ENCODE data around the gene SMARCC1.
A peak's percentile ranks its signal among the peaks of the same experiment; 100 is the strongest.

Gene SMARCC1

DNA sequence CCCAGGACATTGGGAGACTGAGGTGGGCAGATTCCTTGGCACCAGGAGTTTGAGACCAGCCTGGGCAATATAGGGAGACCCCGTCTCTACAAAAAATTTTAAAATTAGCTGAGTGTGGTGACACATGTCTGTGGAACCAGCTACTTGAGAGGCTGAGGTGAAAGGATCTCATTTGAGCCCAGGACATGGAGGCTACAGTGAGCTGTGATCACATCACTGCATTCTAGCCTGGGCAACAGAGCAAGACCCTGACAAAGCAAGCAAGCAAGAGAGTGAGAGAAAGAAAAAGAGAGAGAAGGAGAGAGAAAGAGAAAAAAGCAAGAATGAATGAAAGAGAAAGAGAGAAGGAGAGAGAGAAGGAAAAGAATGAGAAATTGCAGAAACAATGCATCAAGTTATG is 150.9 kb downstream of the SMARCC1 start:
- DNase-seq (ENCODE audit: low spot score): no peak

DNA sequence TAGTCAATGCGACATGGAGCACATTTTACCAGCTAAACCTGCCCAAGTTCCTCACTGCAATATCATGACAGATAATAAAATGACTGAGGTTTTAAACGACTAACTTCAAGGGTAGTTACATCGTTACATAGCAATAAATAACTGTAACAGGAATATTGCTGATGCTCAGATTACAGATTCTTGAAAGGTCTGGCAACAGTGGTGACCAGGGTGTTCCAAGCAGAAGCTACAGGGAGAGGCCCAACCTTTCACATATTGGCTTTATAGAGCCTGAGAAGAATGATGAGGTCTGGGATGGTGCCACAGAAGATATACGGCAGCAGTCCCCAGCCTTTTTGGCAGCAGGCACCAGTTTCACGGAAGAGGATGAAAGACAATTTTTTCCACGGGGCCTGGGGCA is 151.9 kb downstream of the SMARCC1 start:
- no peak for DNase-seq (ENCODE audit: low spot score)

DNA sequence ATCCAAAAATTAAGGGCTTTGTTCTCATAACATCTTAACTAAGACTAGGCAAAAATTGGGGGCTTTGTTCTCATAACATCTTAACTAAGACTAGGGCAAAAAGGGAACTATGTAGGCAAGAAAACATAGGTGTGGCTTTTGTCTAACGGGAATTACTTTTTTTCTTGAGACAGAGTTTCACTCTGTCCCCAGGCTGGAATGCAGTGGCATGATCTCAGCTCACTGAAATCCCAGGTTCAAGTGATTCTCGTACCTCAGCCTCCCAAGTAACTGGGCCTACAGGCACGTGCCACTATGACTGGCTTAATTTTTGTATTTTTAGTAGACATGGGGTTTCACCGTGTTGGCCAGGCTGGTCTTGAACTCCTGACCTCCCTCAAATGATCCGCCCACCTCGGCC is 153.3 kb downstream of the SMARCC1 start:
- DNase-seq (ENCODE audit: low spot score): no peak

DNA sequence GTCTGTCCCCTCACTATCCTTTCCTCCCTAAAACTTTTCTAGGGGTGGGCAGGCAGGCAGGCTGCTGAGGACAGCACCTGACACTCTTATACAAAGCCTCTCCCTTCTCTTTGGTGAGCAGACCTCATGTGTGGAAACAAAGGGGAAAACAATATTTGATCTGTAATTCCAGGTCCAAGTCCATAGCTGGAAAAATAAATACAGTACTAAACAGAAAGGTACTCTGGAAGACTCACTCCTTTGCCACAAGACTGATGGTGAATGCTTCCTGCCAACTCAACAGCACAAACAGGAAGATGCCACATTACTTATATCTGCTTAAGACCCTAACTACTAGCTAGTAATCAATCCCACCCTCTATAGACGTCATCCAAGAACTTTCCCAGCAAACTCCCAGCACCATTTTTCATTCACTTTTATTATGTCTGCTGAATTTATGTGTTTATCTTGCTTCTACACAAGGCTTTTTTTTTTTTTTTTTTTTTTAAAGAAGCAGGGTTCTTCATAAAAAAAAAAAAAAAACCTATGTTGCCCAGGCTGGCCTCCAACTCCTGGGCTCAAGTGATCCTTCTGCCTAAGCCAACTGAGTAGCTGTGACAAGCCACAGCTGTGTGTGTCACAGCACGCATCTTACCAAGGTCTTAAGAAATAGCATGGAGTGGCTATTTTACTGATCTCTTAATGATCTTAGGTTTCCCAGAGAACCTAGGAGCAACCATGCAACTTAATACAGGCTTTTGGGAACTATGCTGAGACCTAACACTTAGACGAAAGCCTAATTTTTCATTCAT is 158.8 kb downstream of the SMARCC1 start:
- no peak for DNase-seq (ENCODE audit: low spot score)

DNA sequence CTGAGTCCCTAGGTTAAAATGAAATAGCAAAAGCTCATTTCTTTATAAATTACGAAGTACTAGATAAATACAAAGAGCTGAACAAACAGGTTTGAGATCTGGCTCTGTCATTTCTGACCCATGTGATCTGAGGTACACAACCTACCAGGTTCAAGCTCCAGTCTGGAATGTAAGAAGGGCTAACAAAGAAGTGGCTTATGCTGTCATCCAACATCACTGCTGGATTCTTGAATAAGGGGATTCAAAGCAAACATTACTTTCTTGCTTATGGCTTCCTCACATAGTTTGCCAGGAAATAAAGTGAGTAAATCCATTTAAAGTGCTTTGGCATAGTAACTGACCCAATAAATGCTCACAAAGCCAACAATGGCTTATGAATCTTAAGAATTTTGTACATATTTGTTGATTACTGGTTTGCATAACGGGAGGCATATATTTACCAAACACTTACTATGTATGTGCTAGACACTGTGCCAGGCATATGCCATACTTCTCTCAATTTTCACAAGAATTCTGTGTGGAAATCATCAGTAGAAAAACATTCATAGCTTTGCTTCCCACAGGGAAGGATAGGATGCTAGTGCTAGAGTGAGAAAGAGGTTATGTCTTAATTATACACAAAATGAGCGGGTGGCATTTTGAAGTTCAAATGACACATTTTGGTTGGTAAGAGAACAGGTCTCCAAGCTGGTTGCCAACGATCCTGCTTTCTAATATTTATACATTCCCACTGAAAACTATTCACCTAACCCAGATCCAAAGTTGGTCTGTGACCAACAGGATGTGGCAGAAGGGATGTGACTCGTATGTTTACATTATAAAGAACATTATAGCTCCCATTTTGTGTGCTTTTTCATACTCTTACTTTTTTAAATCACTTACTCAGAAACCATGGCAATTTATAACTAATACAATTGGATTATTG is 164.3 kb downstream of the SMARCC1 start:
- DNase-seq (ENCODE audit: low spot score): peak; percentile 28

DNA sequence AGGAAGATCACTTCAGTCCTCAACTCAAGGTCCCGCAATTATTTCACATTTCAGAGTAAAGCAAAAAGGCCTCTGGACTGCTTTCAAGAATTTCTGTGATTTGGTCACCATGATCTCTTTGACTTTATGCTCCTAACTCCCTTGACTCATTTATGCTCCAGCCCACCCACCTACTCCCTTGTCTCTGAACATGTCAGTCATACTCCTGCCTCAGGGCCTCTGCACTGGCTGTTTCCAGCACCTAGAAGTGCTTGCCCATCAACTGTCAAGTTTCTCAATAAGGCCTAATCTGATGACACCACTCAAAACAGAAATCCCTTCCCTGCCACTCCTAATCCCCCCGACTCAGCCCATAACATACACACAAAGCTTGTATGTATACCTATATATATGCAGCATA is 166.9 kb downstream of the SMARCC1 start:
- no peak for DNase-seq (ENCODE audit: low spot score)

DNA sequence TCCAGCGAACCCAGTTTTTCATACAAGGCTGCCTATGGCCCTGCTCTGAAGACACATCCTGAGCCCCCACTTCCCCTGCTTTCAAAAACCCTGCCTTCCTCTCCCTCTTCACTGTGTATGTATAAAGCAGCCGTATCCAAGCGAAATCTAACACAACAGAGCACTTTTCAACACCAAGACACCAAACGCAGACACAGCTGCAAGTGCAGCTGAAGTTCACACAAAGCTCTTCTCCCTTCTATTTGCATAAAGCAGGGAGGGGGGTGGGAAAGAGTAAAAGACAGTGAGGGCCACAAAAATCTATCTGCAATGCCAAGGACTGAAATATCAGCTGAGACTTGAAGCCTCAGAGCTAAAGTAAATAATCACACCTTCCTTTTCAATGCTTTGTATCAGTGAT is 168.0 kb downstream of the SMARCC1 start:
- DNase-seq (ENCODE audit: low spot score): no peak

DNA sequence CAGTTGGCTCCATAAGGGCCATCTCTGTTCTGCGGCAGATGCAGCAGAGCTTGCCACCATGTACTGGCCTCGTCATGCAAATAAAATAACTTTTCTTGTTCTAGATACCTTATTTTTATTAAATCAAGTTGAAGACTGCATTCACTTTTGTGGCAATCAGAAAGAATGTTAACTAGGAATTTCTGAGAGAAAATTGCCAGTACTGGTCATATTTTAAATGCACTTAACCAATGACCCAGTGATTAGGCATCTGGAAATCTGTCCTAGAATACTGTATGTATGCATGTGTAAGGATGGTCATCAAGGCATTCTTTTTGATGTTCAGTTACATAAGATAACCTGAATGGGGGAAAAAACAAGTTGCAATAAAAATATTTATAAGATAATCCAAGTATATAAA is 168.8 kb downstream of the SMARCC1 start:
- no peak for DNase-seq (ENCODE audit: low spot score)

DNA sequence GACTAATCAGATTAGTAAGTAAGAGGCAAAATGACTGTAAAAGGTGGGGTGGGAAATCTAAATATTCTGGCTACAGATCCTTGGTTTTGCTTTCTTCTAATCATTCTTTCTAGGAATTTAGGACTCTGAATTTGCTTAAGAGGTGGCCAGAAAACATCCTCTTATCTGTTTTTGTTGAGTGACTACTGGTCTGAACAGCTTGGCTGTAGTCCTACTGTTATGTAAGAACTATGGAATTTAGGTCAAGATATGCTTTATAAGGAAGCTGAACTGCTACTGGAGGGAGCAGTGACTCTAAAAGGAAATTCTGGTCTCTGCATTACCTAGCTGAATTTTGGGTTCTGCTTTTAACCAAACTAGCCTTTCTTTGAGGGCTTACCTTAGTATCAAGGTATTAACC is 169.5 kb downstream of the SMARCC1 start:
- no peak for DNase-seq (ENCODE audit: low spot score)

DNA sequence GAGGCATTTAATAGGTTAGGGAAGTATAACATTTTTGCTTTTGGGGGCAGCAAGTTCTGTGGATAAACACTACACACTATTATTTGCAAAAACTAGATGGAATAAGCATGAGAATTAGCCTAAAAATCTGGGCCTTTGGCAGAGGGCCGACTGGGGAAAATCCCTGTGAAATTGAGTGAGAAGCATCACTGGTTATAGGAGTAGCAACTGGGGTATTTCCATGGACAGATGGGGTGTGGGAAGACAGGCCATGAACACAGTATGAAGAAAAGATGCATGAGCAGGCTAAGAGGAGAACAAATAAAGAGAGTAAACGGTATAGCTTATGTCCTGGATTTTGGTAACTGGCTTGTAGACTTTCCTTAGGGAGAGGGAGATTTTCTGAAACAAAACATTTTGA is 170.1 kb downstream of the SMARCC1 start:
- DNase-seq (ENCODE audit: low spot score): no peak

DNA sequence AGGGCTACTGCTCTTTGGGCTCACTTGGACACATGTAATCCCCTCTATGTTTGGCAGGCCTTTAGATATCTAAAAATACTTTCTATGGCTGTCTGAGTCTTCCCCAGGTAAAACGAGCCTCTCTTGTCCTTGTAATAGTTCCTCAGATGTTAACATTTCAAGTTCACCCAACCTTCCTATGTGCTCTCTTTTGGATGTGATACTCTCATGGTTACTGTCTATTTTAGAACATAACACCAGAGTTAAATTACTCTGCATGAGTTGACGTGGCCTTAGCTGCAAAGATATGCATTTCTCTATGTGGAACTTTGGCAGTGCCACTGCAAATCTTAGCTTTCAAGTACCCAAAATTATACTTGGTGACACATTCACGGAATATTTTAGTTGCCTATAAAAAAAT is 171.1 kb downstream of the SMARCC1 start:
- no peak for DNase-seq (ENCODE audit: low spot score)

DNA sequence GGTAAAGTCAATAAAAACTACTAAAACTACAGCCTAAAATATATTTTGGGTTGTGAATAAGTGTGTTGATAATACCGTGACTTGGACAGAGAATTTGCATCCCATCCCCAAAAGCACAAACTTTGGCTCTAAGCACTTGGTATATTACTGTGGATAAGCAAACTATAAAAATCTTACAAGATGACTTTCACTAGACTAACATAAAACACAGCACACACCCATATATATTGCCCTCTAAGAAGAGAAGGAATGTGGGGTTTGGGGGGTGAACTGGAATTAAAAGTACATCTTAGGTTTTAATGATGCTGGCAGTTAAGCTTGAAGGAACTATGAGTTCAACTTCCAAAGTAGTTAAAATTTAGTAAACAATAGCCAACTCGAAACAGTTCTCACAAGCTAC is 174.4 kb downstream of the SMARCC1 start:
- DNase-seq (ENCODE audit: low spot score): no peak

DNA sequence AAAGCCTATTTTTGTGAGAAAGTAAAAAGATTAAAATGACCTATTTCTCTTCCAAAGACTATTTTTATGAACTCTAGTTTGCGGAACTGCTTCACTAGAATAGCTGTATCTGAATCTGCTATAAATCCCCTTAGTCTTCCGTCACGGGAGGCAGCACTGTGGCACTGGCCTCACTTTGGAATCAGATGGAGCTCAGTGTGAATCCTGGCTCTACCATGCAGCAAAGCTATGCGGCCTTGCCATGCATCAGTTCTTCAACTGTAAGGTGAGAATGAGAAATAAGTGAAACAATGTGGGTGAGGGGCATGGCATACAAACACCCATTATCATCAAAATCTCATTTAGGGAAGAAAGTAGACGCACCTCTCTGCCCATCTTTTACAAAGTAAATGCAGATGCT is 175.5 kb downstream of the SMARCC1 start:
- DNase-seq (ENCODE audit: low spot score): no peak

DNA sequence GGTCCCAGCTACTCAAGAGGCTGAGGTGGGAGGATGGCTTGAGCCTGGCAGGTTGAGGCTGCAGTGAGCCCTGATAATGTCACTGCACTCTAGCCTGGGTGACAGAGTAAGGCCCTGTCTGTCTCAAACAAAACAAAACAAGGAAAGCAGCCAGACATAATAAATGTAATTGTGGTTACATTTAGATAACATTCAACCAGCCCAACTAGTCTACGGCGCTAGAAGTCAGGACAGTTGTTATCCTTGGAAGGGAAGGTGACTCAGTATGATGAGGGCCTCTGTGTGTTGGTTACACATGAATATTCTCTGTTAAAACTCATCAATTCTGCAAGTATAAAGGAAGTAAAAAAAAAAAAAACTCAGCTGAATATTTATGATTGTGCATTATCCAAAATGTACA is 176.0 kb downstream of the SMARCC1 start:
- DNase-seq (ENCODE audit: low spot score): no peak

DNA sequence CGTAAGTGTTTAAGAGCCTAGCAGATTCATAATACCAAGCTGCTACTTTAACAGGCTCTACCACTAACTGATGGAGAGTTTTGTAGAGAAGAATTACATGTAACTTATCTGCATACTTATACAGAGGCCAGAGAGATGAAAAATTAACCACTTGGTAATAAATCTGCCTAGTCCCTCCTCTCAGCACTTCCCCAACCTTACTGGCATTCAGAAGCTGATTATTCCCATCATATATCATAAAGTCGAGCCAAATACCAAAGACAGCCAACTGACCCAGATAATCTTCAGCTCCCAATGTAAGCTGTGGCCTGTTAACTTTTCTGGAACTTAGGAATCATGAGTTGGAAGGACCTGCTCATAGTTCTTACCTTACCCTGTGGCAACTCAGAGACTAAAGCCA is 177.5 kb downstream of the SMARCC1 start:
- no peak for DNase-seq (ENCODE audit: low spot score)

DNA sequence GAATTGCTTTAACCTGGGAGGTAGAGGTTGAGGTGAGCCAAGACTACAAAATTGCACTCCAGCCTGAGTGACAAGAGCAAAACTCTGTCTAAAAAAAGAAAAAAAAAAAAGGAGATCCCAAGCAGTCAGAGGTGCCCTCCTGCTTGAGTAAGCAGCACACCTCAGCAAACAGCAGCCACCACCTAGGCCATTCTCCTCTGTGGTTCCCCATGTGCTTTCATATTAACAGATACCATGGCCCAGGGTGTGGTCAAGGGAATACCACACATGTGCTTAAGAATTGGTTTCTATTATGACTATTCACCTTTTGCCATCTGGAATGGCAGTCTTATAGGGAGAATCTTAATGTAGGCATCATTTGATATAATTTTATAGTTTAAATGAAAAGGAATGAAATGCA is 178.4 kb downstream of the SMARCC1 start:
- DNase-seq (ENCODE audit: low spot score): no peak

DNA sequence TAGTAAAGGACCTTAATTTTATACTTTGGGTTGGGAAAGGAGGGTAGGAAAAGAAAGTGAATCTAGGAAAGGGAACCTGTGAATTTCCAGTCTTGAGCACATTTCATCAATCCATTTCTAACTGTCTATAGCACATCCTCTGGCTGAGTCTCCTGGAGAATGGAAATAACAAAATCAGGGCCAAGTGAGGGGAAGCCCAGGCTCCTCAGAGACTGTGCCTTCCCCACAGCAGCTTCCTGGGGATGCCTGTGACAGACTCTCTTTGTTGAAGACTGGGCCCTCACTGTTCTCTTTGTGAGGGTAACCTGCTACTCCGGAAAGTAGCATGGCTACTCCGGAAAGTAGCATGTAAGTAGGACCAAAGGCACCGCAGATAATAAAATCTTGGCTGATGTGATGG is 180.4 kb downstream of the SMARCC1 start:
- peak; percentile 88 for DNase-seq (ENCODE audit: low spot score)

DNA sequence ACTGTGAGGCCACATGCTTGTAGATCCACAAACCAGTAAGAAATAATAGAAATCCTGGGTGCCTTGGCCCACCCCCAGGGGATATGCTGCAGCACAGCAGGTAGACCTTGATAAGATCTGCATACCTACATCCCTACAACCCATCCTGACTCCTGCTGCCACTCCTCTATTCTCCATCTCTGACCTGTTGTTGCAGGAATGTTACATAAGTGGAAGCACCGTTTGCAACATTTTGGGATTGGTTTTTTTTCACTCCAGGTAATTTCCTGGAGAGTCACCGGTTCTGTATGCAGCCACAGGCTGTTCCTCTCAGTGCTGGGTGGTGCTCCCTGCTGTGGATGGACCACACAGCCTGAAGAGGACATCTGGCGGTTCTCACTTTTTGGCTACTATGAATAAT is 186.9 kb downstream of the SMARCC1 start:
- DNase-seq (ENCODE audit: low spot score): no peak

DNA sequence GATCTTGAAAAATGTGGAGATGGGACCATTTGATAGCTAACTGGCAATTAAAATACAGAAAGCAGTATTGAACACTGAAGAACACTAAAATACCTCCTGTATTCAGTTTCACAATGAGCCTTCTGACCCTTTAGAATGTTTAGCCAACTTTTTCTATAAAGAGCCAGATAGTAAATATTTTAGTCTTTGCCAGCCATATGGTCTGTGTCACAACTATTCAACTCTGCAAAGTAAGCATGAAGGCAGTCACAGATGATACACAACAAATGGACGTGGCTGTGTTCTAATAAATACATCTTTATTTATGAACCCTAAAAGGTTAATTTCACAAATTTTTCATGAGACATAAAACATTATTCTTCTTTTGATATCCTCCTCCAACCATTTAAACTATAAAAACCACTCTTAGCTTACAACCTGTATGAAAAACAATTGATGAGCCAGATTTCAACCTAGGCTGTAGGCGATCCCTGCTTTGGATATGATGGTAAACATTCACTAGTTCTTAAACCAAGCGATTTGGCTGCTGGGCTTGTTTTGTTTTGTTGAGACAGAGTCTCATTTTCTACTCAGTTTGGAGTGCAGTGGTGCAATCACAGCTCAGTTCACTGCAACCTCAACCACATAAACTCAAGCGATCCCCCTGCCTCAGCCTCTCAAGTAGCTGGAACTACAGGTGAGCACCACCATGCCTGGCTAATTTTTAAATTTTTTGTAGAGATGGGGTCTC is 189.5 kb downstream of the SMARCC1 start:
- no peak for DNase-seq (ENCODE audit: low spot score)

DNA sequence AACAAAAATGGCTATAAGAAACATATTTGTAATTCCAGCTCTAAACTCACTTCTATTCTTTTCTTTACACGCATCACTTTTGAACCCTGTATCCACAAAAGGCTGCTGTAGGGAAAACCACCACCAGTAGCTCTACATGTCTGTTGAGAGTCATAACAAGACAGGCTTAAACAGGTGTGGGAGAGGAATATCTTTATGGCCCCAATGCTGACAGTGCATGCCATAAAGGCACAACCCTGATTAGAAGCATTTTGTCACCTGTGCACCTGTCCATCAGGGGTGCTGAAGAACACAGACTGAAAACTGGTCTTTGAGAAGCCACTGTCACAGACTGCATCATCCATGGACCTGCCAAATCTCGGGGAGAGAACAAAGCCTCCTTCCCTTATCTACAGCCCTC is 191.5 kb downstream of the SMARCC1 start:
- no peak for DNase-seq (ENCODE audit: low spot score)

DNA sequence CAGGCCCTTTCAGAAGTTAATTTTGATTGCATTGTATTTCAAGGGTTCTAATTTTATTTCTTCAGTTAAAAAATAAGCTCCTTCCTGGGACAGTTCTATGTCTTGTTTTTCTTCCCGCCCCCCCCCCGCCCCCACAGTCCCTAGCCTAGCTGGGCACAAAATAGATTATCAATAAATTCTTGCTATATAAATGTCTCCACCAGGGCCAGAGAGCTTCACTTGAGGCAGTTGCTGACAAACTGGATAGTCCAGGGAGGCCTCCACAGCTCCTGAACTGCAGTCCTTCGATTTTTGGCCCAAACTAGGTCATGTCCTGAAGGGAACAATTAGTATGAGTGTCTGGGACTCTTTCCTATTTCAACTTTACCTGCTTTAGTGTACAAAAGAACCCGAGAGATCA is 193.1 kb downstream of the SMARCC1 start:
- DNase-seq (ENCODE audit: low spot score): no peak

DNA sequence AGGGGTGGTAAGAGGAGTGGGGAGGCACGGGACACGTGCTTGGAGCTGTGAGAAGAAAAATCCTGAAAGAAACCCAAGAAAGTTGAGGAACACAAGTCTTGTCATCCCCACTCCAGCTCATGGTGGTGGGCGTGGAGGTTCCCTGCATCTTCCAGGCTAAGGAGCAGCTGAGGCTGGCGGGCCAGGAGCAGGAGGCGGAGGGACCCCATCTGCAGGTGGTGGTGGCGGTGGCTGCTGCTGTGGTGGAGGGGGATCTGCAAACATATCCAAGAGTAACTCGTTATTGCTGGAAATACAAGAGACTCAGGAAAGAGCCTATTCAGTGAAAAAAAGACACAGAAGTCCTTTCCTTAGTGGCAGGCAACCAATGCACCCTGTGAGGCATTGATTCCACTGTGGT is 193.6 kb downstream of the SMARCC1 start:
- no peak for DNase-seq (ENCODE audit: low spot score)

DNA sequence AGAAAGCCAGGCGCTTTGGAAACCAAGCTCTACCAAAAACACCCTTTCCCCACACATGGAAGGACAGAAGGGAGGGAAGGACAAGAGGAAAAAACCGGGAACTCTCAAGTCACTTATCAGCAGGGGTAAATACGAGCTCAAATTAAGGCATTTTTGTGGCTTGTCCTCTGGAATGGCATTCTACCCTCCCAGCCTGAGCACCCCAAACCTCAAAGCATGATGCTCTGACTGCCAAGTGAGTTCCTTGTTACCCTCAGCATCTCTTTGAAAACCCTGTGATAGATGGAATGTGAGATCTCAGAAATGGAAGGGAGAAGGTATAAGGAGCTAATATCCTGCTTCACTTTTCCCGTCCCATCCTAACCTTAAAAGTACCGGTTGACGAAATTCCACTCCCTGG is 194.9 kb downstream of the SMARCC1 start:
- DNase-seq (ENCODE audit: low spot score): no peak
